ENCODE results near the gene ATM. TPM values are rescaled to one million over a fixed set of nuclear protein-coding genes. Genes with fewer than 3 reads are reported as not detected.

ATM gene
- total RNA-seq, 4 donors from 2014 or later, result 31.7 to 135 (median 88.5) TPM

GRCh38 chr11:108345767-108346166 is 122.9 kb downstream of the ATM start:
- Histone ChIP-seq H3K27me3 (no peaks in the 10 kb centered on the region), H3K36me3 (peaks cover 0 to 14% (median 6%) of the 10 kb centered on the region in 4 donors), H3K4me3 (no peak overlapping the region), H3K4me1 (no peaks in the 10 kb centered on the region), H3K9me3 (no peaks in the 10 kb centered on the region), H3K27ac (no peak overlapping the region)
- TF ChIP-seq POLR2A (IDR thresholded peaks at IDR 0.05) (no peak), POLR2AphosphoS5 (IDR thresholded peaks at IDR 0.05) (no peak), CTCF (IDR thresholded peaks at IDR 0.05) (no peak), EP300 (IDR thresholded peaks at IDR 0.05; ENCODE audit: low read depth) (no peak)
- no peak for DNase-seq
- intact Hi-C loops (cut with DNase I; ENCODE audit: low total_unique reads) (no loop called here), in situ Hi-C loops (cut with MboI; ENCODE audit: low pct_ligation_motif_present in 1 of 4, low pct_unique_long_range_greater_than_20kb in 1 of 4, low sequenced_read_pairs in 3 of 4) (no loop called here)
- WGBS, 2 donors (ENCODE audit: low coverage in 1 of 2), result 98% methylated on average over 4 of the region's 4 CpGs

GRCh38 chr11:108346451-108346850 is 123.6 kb downstream of the ATM start:
- in situ Hi-C loops (cut with MboI; ENCODE audit: low pct_ligation_motif_present in 1 of 4, low pct_unique_long_range_greater_than_20kb in 1 of 4, low sequenced_read_pairs in 3 of 4), result no loop called here
- no peak overlapping the region for H3K4me3 ChIP-seq
- intact Hi-C loops (cut with DNase I; ENCODE audit: low total_unique reads), result no loop called here

GRCh38 chr11:108351468-108351867 is 128.6 kb downstream of the ATM start:
- intact Hi-C loops (cut with DNase I; ENCODE audit: low total_unique reads), result no loop called here
- TF ChIP-seq CTCF (IDR thresholded peaks at IDR 0.05), result no peak
- Histone ChIP-seq H3K4me1 (no peaks in the 10 kb centered on the region), H3K27me3 (no peaks in the 10 kb centered on the region), H3K27ac (no peak overlapping the region), H3K4me3 (no peak overlapping the region), H3K36me3 (peaks cover 0 to 30% (median 14%) of the 10 kb centered on the region in 4 donors), H3K9me3 (no peaks in the 10 kb centered on the region)
- in situ Hi-C loops (cut with MboI; ENCODE audit: low pct_ligation_motif_present in 1 of 4, low pct_unique_long_range_greater_than_20kb in 1 of 4, low sequenced_read_pairs in 3 of 4), result no loop called here
- no peak for DNase-seq

More at GRCh38 chr11:108346451-108346850, 123.6 kb downstream of the ATM start:
- no peak for DNase-seq
- Histone ChIP-seq H3K4me1 (no peaks in the 10 kb centered on the region), H3K27me3 (no peaks in the 10 kb centered on the region), H3K9me3 (no peaks in the 10 kb centered on the region), H3K36me3 (peaks cover 0 to 14% (median 6%) of the 10 kb centered on the region in 4 donors), H3K27ac (no peak overlapping the region)
- TF ChIP-seq CTCF (IDR thresholded peaks at IDR 0.05) (no peak), POLR2A (IDR thresholded peaks at IDR 0.05) (no peak), EP300 (IDR thresholded peaks at IDR 0.05; ENCODE audit: low read depth) (no peak), POLR2AphosphoS5 (IDR thresholded peaks at IDR 0.05) (no peak)

GRCh38 chr11:108364159-108364558 is 141.3 kb downstream of the ATM start:
- intact Hi-C loops (cut with DNase I; ENCODE audit: low total_unique reads) (no loop called here), in situ Hi-C loops (cut with MboI; ENCODE audit: low pct_ligation_motif_present in 1 of 4, low pct_unique_long_range_greater_than_20kb in 1 of 4, low sequenced_read_pairs in 3 of 4) (no loop called here)
- no peak for TF ChIP-seq EP300 (IDR thresholded peaks at IDR 0.05; ENCODE audit: low read depth)
- TF ChIP-seq POLR2A (IDR thresholded peaks at IDR 0.05), result no peak
- no peak for TF ChIP-seq POLR2AphosphoS5 (IDR thresholded peaks at IDR 0.05)
- no peak for TF ChIP-seq CTCF (IDR thresholded peaks at IDR 0.05)
- peaks cover 0 to 9% (median 0%) of the 10 kb centered on the region in 4 donors for H3K36me3 ChIP-seq
- no peaks in the 10 kb centered on the region for H3K4me1 ChIP-seq
- H3K27ac ChIP-seq, result no peak overlapping the region
- H3K4me3 ChIP-seq, result no peak overlapping the region
- H3K9me3 ChIP-seq, result no peaks in the 10 kb centered on the region
- DNase-seq, result no peak
- no peaks in the 10 kb centered on the region for H3K27me3 ChIP-seq
- 76 to 100% methylated on average over 2 of the region's 2 CpGs for WGBS, 2 donors (ENCODE audit: low coverage in 1 of 2)
